K562 (cell line): Measurements from ENCODE around the gene CSMD2. TPM values are rescaled to one million over a fixed set of nuclear protein-coding genes. Genes with fewer than 3 reads are reported as not detected.
A peak's percentile ranks its signal among the peaks of the same experiment; 100 is the strongest.

Experiments
- ATF6 ChIP-seq: sonication (generic); formaldehyde crosslinking; IDR thresholded peaks from 2 replicates; pipeline ENCODE4 v1.4.0; 2020; ENCODE audit warnings: mild to moderate bottlenecking, missing genetic modification reagents
- CBX5 ChIP-seq: IDR thresholded peaks from 2 replicates; pipeline ENCODE4 v1.6.1; 2014; ENCODE audit warnings: low read depth, borderline replicate concordance
- CEBPG ChIP-seq, 3 experiments: fragments of 200-800 bp in 1 of 3; sonication (Bioruptor generic) in 1 of 3; sonication (generic) in 1 of 3; formaldehyde crosslinking in 1 of 3; IDR thresholded peaks in 2 of 3; conservative IDR thresholded peaks in 1 of 3; 2 replicates each; pipeline versions ENCODE4 v1.6.1 to v1.8.0; 2016 to 2022; ENCODE audit warnings: missing compliant biosample characterization in 2 of 3, missing genetic modification characterization in 2 of 3, mild to moderate bottlenecking in 1 of 3, missing genetic modification reagents in 1 of 3
- GATAD2B ChIP-seq: fragments of 450-650 bp; IDR thresholded peaks from 2 replicates; pipeline ENCODE4 v1.6.1; 2017; ENCODE audit warnings: mild to moderate bottlenecking, borderline replicate concordance
- KLF1 ChIP-seq: fragments of 450-650 bp; IDR thresholded peaks from 2 replicates; pipeline ENCODE4 v1.6.1; 2016; ENCODE audit warnings: missing genetic modification characterization, missing compliant biosample characterization
- LARP7 ChIP-seq: fragments of 450-650 bp; IDR thresholded peaks from 2 replicates; pipeline ENCODE4 v1.6.1; 2016
- MEIS2 ChIP-seq: fragments of 450-650 bp; IDR thresholded peaks from 2 replicates; pipeline ENCODE4 v1.6.1; 2014; ENCODE audit warnings: mild to moderate bottlenecking; ENCODE audit not compliant: partially characterized antibody
- PBX2 ChIP-seq, 2 experiments: IDR thresholded peaks in 1 of 2; conservative IDR thresholded peaks in 1 of 2; 2 replicates each; pipeline ENCODE4 v1.6.1; 2016; ENCODE audit warnings: low read depth in 2 of 2, mild to moderate bottlenecking in 1 of 2, missing compliant biosample characterization in 1 of 2, missing genetic modification characterization in 1 of 2, moderate library complexity in 1 of 2
- RBBP5 ChIP-seq: fragments of 200-600 bp; sonication (generic); IDR thresholded peaks from 2 replicates; pipeline ENCODE4 v1.6.1; 2012; ENCODE audit warnings: borderline replicate concordance, mild to moderate bottlenecking, low read length, control low read depth, inconsistent platforms; ENCODE audit not compliant: insufficient read depth, poor library complexity, severe bottlenecking
- SP2 ChIP-seq: IDR thresholded peaks from 2 replicates; pipeline ENCODE4 v1.6.1; 2011; ENCODE audit warnings: mild to moderate bottlenecking, low read depth, low read length, moderate library complexity; ENCODE audit not compliant: poor library complexity, severe bottlenecking; ENCODE audit errors: extremely low read depth
- YBX1 ChIP-seq: fragments of 450-650 bp; IDR thresholded peaks from 2 replicates; pipeline ENCODE4 v1.7.1; 2016; ENCODE audit warnings: mild to moderate bottlenecking
- ZFX ChIP-seq: sonication (generic); formaldehyde crosslinking; IDR thresholded peaks from 2 replicates; pipeline ENCODE4 v1.8.0; 2022; ENCODE audit warnings: mild to moderate bottlenecking, missing genetic modification reagents, moderate library complexity
- ZNF165 ChIP-seq: fragments of 250-450 bp; sonication (Bioruptor Pico); IDR thresholded peaks from 2 replicates; pipeline ENCODE4 v1.4.0; 2020; ENCODE audit warnings: borderline replicate concordance
- polyA plus RNA-seq, 8 experiments: library from polyadenylated mRNA; depleted of rRNA in 4 of 8; stranded (reverse) in 5 of 8; unstranded in 3 of 8; fragments of >200 nt; fragmentation: Nextera tagmentation in 2 of 8; fragmentation: Illumina TruSeq in 1 of 8; extraction: Ambion mirVana in 2 of 8; extraction: Trizol in 1 of 8; gene quantifications; 2 replicates each; pipeline versions ENCODE4 v1.2.1 to v1.2.3, GENCODE V29; 2011 to 2014; ENCODE audit warnings: inconsistent platforms in 1 of 8, missing spikeins in 1 of 8
- total RNA-seq, 7 experiments: library from RNA; depleted of rRNA in 6 of 7; stranded (reverse); fragments of >200 nt in 6 of 7; fragmentation: Illumina TruSeq in 2 of 7; extraction: Trizol in 2 of 7; gene quantifications; 2 replicates each; pipeline versions ENCODE4 v1.2.1 to v1.2.3, GENCODE V29; 2011 to 2021; ENCODE audit warnings: low replicate concordance in 1 of 7

Gene CSMD2
- total and polyA plus RNA-seq, 9 of the 15 experiments (the other 6 are each of a cell fraction or from before 2014, with no cell fraction given), result not detected

GRCh38 chr1:33472269-33472980 is 692.6 kb downstream of the CSMD2 start, which contains the start of gene ZSCAN20 (continued):
- no peak for TF ChIP-seq ATF6
- no peak for TF ChIP-seq ZNF165
- no peak for TF ChIP-seq CEBPG (CRISPR knock-in tag; IDR thresholded peaks at IDR 0.05)
- TF ChIP-seq CEBPG (tag; conservative IDR thresholded peaks at IDR 0.05 in 1 of 2, IDR thresholded peaks at IDR 0.05 in 1 of 2), result no peak
- no peak for TF ChIP-seq CBX5
- TF ChIP-seq PBX2 (CRISPR knock-in tag; IDR thresholded peaks at IDR 0.05; ENCODE audit: low read depth), result no peak
- TF ChIP-seq PBX2 (tag; conservative IDR thresholded peaks at IDR 0.05; ENCODE audit: low read depth), result peak; percentile 99
- TF ChIP-seq SP2, result peak; percentile 86
- 0 out of 2 replicates have a peak, but pooled peaks have one; percentile 23 for TF ChIP-seq LARP7
- TF ChIP-seq YBX1, result no peak
- TF ChIP-seq MEIS2, result peak; percentile 39
- TF ChIP-seq KLF1 (tag), result no peak
- TF ChIP-seq RBBP5, result no peak
- peak; percentile 61 for TF ChIP-seq ZFX (CRISPR knock-in tag)
- TF ChIP-seq GATAD2B, result no peak
